Endothelial cell of umbilical vein (primary cell): ENCODE measurements around the gene SOD3.

Experiments
- POLR2A ChIP-seq: IDR thresholded peaks from 2 replicates; pipeline ENCODE4 v1.6.1; 2012; ENCODE audit warnings: low read depth, mild to moderate bottlenecking, control low read depth, low read length
- POLR2AphosphoS5 ChIP-seq: IDR thresholded peaks from 2 replicates; pipeline ENCODE4 v1.6.1; 2012; ENCODE audit warnings: low read depth, mild to moderate bottlenecking, control low read depth, low read length, moderate library complexity; ENCODE audit not compliant: insufficient read depth

GRCh38 chr4:24748758-24749350, 46.5 kb upstream of the SOD3 start:
- TF ChIP-seq POLR2A (no peak), POLR2AphosphoS5 (no peak)
